ENCODE measurements around the gene CDC16. TPM values are rescaled to one million over a fixed set of nuclear protein-coding genes. Genes with fewer than 3 reads are reported as not detected.

The CDC16 gene
- total RNA-seq, 1 experiment from 2014 or later = 61.0 TPM

DNA sequence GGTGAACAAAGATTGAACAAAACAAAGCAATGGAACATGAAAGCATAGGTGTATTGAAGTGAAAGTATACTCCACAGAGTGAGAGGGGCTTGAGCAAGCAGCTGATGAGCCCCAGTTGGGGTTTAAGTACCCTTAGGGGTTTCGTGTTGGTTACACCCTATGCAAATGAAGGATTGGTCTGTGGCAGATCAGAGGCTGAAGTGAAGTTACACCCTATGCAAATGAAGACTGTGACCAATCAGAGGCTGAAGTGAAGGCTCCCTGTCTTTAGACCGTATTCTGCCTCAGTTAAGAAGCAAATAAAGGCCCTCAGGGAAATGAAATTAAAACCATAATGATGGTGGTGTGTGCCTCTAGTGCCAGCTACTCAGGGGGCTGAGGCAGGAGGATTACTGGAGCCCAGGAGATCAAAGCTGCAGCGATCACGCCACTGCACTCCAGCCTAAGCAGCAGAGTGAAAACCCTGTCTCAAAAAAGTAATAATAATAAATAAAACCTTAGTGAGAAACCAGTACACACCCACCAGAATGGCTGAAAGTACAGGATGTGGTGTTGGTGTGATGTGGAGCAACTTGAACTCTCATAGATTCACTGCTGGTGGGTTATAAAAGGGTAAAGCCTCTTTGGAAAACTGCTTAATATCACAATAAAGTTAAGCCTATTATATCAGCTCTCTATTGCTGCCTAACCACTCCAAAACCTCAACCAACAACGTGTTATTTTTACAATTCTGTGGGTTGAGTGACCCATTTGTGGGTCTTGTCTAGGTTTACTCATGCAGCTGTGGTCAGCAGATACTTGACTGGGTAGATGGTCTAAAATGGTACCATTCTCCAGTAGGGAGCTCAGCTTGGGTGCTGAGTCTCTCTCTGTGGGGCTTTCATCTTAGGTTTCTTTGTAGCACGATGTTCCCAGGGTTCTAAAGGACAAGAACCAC, 33.9 kb downstream of the CDC16 start:
- Histone ChIP-seq H3K9me2 (ENCODE audit: insufficient read depth) (no peaks in the 10 kb centered on the region), H3K4me2 (ENCODE audit: low read length) (no peak overlapping the region), H3K36me3 (ENCODE audit: control insufficient read depth in 1 of 2, insufficient read depth in 2 of 2, low read length in 2 of 2) (peaks cover 45 to 65% of the 10 kb centered on the region in 2 experiments), H3K27me3 (ENCODE audit: insufficient read depth, low read length) (no peaks in the 10 kb centered on the region), H3K4me3 (replicated peaks in 1 of 2; ENCODE audit: low read depth in 1 of 2, low read length in 2 of 2) (no peak overlapping the region), H3K9me3 (ENCODE audit: control insufficient read depth in 1 of 2, insufficient read depth in 1 of 2, low read depth in 1 of 2, low read length in 2 of 2) (no peaks in the 10 kb centered on the region), H2AFZ (ENCODE audit: low read depth, low read length, poor library complexity, severe bottlenecking) (no peak overlapping the region), H3K79me2 (ENCODE audit: insufficient read depth, low read length) (no peaks in the 10 kb centered on the region), H4K20me1 (ENCODE audit: insufficient read depth) (no peaks in the 10 kb centered on the region), H3K27ac (ENCODE audit: low read depth, low read length) (no peak overlapping the region), H3K9ac (ENCODE audit: low read length) (no peak overlapping the region), H3K4me1 (ENCODE audit: control insufficient read depth in 1 of 2, insufficient read depth in 2 of 2, low read length in 2 of 2) (no peaks in the 10 kb centered on the region)
- ChIA-PET POLR2A (no interaction called here), CTCF (interaction anchor here (0.5 kb wide), 1 partner anchor 315 kb away, joined by 4 read pairs; no protein-coding TSS in a partner anchor), RAD21 (ENCODE audit: low non-redundant PET in 1 of 2, low total read pairs in 2 of 2, uncharacterized antibody in 2 of 2, unreplicated experiment in 2 of 2) (no interaction called here)
- TF ChIP-seq RAD21 (IDR thresholded peaks at IDR 0.05; ENCODE audit: low read depth) = no peak
- DNase-seq (ENCODE audit: low read depth, low spot score) (no peak), ATAC-seq (no peak)
- intact Hi-C loops (cut with micrococcal nuclease) = no loop called here
- BruUV-seq (replicated peaks) = no TSS peak

DNA sequence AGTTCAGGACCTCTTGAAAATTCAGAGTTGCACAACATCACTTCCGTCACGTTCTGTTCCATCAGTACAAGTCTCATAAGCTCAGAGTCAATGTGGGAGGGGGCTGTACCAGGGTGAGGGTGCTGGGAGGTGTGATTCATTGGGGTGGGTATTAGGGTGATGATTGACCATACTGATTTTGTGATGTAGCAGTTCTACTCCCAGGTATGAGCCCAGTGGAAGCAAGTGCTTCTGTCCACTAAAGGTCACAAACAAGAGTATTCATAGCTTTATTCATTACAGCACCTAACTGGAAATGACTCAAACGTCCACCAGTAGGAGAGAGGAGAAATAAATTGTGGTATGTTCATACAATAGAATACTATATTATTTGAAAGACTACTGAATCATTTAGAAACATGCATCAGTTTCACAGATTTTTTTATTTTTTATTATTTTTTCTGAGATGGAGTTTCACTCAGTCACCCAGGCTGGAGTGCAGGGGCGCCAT, 34.6 kb downstream of the CDC16 start:
- no peak for TF ChIP-seq JUND (IDR thresholded peaks at IDR 0.05)
- Histone ChIP-seq H3K27ac (ENCODE audit: low read depth, low read length) (no peak overlapping the region), H3K9me3 (ENCODE audit: control insufficient read depth in 1 of 2, insufficient read depth in 1 of 2, low read depth in 1 of 2, low read length in 2 of 2) (no peaks in the 10 kb centered on the region), H3K27me3 (ENCODE audit: insufficient read depth, low read length) (no peaks in the 10 kb centered on the region), H3K36me3 (ENCODE audit: control insufficient read depth in 1 of 2, insufficient read depth in 2 of 2, low read length in 2 of 2) (peaks cover 41 to 59% of the 10 kb centered on the region in 2 experiments), H3K9ac (ENCODE audit: low read length) (no peak overlapping the region), H3K4me1 (ENCODE audit: control insufficient read depth in 1 of 2, insufficient read depth in 2 of 2, low read length in 2 of 2) (no peaks in the 10 kb centered on the region), H4K20me1 (ENCODE audit: insufficient read depth) (no peaks in the 10 kb centered on the region), H3K9me2 (ENCODE audit: insufficient read depth) (no peaks in the 10 kb centered on the region), H3K79me2 (ENCODE audit: insufficient read depth, low read length) (no peaks in the 10 kb centered on the region), H3K4me2 (ENCODE audit: low read length) (no peak overlapping the region), H3K4me3 (replicated peaks in 1 of 2; ENCODE audit: low read depth in 1 of 2, low read length in 2 of 2) (no peak overlapping the region), H2AFZ (ENCODE audit: low read depth, low read length, poor library complexity, severe bottlenecking) (no peak overlapping the region)
- ChIA-PET CTCF (interaction anchor here (0.5 kb wide), 1 partner anchor 316 kb away, joined by 4 read pairs; no protein-coding TSS in a partner anchor), POLR2A (no interaction called here), RAD21 (ENCODE audit: low non-redundant PET in 1 of 2, low total read pairs in 2 of 2, uncharacterized antibody in 2 of 2, unreplicated experiment in 2 of 2) (no interaction called here)
- DNase-seq (ENCODE audit: low read depth, low spot score) (no peak), ATAC-seq (no peak)
- no TSS peak for BruUV-seq (replicated peaks)
- intact Hi-C loops (cut with micrococcal nuclease) = no loop called here
